Suprapubic skin (tissue), 4 donors: ENCODE data around the gene NBEAL1. TPM values are rescaled to one million over a fixed set of nuclear protein-coding genes. Genes with fewer than 3 reads are reported as not detected.
"Not testable (repeated sequence)": the region's sequence is repeated elsewhere in the genome, so short reads cannot be mapped to it uniquely, and the experiment has no call there.

Experiments used
- DNase-seq, 2 donors: peaks; one replicate each; pipeline ENCODE4 v3.0.0-alpha.2; 2019; ENCODE audit warnings: low spot score in 2 of 2
- H3K27ac ChIP-seq: fragments of 200-600 bp; sonication (generic); one replicate; pipeline ENCODE4 v1.5.1; 2019
- H3K27me3 ChIP-seq: fragments of 200-600 bp; sonication (generic); one replicate; pipeline ENCODE4 v1.5.1; 2019
- H3K36me3 ChIP-seq: fragments of 200-600 bp; sonication (generic); one replicate; pipeline ENCODE4 v1.5.1; 2019
- H3K4me1 ChIP-seq: fragments of 200-600 bp; sonication (generic); one replicate; pipeline ENCODE4 v1.5.1; 2019
- H3K4me3 ChIP-seq: fragments of 200-600 bp; sonication (generic); one replicate; pipeline ENCODE4 v1.5.1; 2019; ENCODE audit warnings: mild to moderate bottlenecking
- H3K9me3 ChIP-seq: fragments of 200-600 bp; sonication (generic); one replicate; pipeline ENCODE4 v1.5.1; 2019
- CTCF ChIP-seq, 2 donors: fragments of 200-600 bp in 1 of 2; fragments of 450-650 bp in 1 of 2; sonication (generic) in 1 of 2; IDR thresholded peaks; one replicate each; pipeline ENCODE4 v1.5.1; 2016 to 2019; ENCODE audit warnings: antibody characterized with exemption in 2 of 2, mild to moderate bottlenecking in 1 of 2, moderate library complexity in 1 of 2
- EP300 ChIP-seq: sonication (generic); formaldehyde crosslinking; IDR thresholded peaks from one replicate; pipeline ENCODE4 v1.6.1; 2017; ENCODE audit warnings: antibody characterized with exemption
- POLR2A ChIP-seq, 2 donors: fragments of 450-650 bp; IDR thresholded peaks; one replicate each; pipeline ENCODE4 v1.6.1; 2017; ENCODE audit warnings: antibody characterized with exemption in 2 of 2, mild to moderate bottlenecking in 2 of 2, moderate library complexity in 2 of 2
- POLR2AphosphoS5 ChIP-seq, 3 donors: sonication (generic); formaldehyde crosslinking; IDR thresholded peaks; one replicate each; pipeline ENCODE4 v1.6.1; 2017; ENCODE audit warnings: antibody characterized with exemption in 3 of 3
- WGBS: methylation state at CpG from one replicate; pipeline ENCODE4 v1.1.5; 2018; 5-methylcytosine and 5-hydroxymethylcytosine counted together
- total RNA-seq, 4 donors: library from RNA; depleted of rRNA; stranded (reverse); fragments of >200 nt; gene quantifications; one replicate each; pipeline ENCODE4 v1.1.0, GENCODE V29; 2016

The NBEAL1 gene
- total RNA-seq, 4 donors from 2014 or later = 21.1 to 46.8 (median 29.5) TPM

- no peak overlapping the region for H3K27ac ChIP-seq
- no peak overlapping the region for H3K4me3 ChIP-seq
- no peak for DNase-seq
- H3K36me3 ChIP-seq = peaks cover 19% of the 10 kb centered on the region
- H3K9me3 ChIP-seq = no peaks in the 10 kb centered on the region
- H3K27me3 ChIP-seq = no peaks in the 10 kb centered on the region
- H3K4me1 ChIP-seq = no peaks in the 10 kb centered on the region
- 95% methylated on average over 3 of the region's 3 CpGs for WGBS
- TF ChIP-seq POLR2A (IDR thresholded peaks at IDR 0.05) (no peak), CTCF (IDR thresholded peaks at IDR 0.05) (no peak), EP300 (no peak), POLR2AphosphoS5 (IDR thresholded peaks at IDR 0.05) (no peak)
Measured at GRCh38 chr2:203052539-203052938, 37.9 kb downstream of the NBEAL1 start.

DNA sequence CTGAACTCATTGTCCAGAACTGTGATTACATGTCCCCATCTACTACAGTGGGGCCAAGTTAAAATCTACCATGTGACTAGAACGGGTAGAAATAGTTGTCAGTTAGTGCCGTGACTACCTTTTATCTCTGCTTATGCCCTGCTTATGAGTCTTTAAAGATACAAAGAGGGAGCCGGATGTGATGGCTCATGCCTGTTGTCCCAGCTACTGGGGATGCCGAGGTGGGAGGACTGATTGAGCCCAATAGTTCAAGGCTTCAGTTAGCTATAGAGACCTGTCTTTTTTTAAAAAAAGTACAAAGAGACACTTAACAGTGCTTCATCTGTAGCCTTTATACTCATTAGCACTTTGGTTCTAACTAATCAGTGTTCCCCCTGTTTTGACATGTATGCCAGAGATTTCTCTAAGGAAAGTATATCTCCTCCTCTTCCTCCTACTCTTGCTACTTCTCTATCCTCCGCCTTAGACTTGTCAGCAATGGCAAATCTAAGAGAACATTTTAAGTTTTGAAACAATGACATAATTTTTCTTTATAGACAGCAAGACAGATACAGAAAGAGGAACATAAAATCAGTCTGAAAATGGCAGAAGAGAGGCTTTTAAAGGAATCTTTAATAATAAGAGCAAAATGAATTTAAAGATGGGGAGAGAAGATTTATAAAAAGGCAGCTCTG lies 45.0 kb downstream of the NBEAL1 start:
- TF ChIP-seq POLR2A (IDR thresholded peaks at IDR 0.05) (no peak), POLR2AphosphoS5 (IDR thresholded peaks at IDR 0.05) (no peak), CTCF (IDR thresholded peaks at IDR 0.05) (no peak), EP300 (no peak)
- Histone ChIP-seq H3K4me3 (no peak overlapping the region), H3K9me3 (no peaks in the 10 kb centered on the region), H3K36me3 (peaks cover 43% of the 10 kb centered on the region), H3K27me3 (no peaks in the 10 kb centered on the region), H3K4me1 (no peaks in the 10 kb centered on the region), H3K27ac (no peak overlapping the region)
- 93% methylated on average over 5 of the region's 5 CpGs for WGBS
- DNase-seq = no peak

DNA sequence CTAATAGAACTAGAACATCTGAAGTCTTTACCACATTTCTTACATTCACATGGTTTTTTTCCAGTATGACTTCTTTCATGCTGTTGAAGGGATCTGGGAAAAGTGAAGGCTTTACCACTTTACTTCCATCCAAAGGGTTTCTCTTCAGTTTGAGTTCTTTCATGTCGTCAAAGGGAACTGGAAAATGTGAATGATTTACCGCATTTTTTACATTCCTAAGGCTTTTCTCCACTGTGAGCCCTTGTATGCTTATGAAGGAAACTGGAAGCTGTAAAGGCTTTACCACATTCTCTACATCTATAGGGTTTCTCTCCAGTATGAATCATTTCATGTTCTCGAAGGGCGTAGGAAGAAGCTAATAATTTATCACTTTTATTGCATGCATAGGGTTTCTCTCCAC lies 46.7 kb downstream of the NBEAL1 start:
- Histone ChIP-seq H3K4me1 (no peaks in the 10 kb centered on the region), H3K4me3 (no peak overlapping the region), H3K27ac (no peak overlapping the region), H3K27me3 (no peaks in the 10 kb centered on the region), H3K9me3 (no peaks in the 10 kb centered on the region), H3K36me3 (peaks cover 47% of the 10 kb centered on the region)
- WGBS = 77% methylated on average over 4 of the region's 4 CpGs
- no peak for TF ChIP-seq EP300
- no peak for TF ChIP-seq POLR2A (IDR thresholded peaks at IDR 0.05)
- TF ChIP-seq CTCF (IDR thresholded peaks at IDR 0.05) = no peak
- TF ChIP-seq POLR2AphosphoS5 (IDR thresholded peaks at IDR 0.05) = no peak
- DNase-seq = no peak

GRCh38 chr2:203062126-203062525 lies 47.5 kb downstream of the NBEAL1 start:
- Histone ChIP-seq H3K4me1 (no peaks in the 10 kb centered on the region), H3K9me3 (no peaks in the 10 kb centered on the region), H3K4me3 (no peak overlapping the region), H3K36me3 (peaks cover 51% of the 10 kb centered on the region), H3K27ac (no peak overlapping the region), H3K27me3 (no peaks in the 10 kb centered on the region)
- no peak for DNase-seq
- WGBS = 87% methylated on average over 3 of the region's 3 CpGs
- TF ChIP-seq EP300 = no peak
- TF ChIP-seq POLR2A (IDR thresholded peaks at IDR 0.05) = no peak
- TF ChIP-seq POLR2AphosphoS5 (IDR thresholded peaks at IDR 0.05) = no peak
- TF ChIP-seq CTCF (IDR thresholded peaks at IDR 0.05) = no peak

GRCh38 chr2:203066519-203067091 lies 51.9 kb downstream of the NBEAL1 start:
- H3K4me1 ChIP-seq, H3K4me3 ChIP-seq, H3K27me3 ChIP-seq, H3K27ac ChIP-seq, H3K9me3 ChIP-seq, DNase-seq: not testable (repeated sequence)
- 95% methylated on average over 26 of the region's 36 CpGs for WGBS
- peaks cover 45% of the 10 kb centered on the region for H3K36me3 ChIP-seq
